HepG2 (cell line): ENCODE data around the gene MIPEP. TPM values are rescaled to one million over a fixed set of nuclear protein-coding genes. Genes with fewer than 3 reads are reported as not detected.

Source experiments
- BRCA1 ChIP-seq: sonication (generic); formaldehyde crosslinking; IDR thresholded peaks from 2 replicates; pipeline ENCODE4 v1.4.0; 2020; ENCODE audit warnings: missing genetic modification reagents
- DMAP1 ChIP-seq: IDR thresholded peaks from 2 replicates; pipeline ENCODE4 v1.6.1; 2016
- DMTF1 ChIP-seq: sonication (generic); formaldehyde crosslinking; IDR thresholded peaks from 2 replicates; pipeline ENCODE4 v1.4.0; 2020; ENCODE audit warnings: mild to moderate bottlenecking, missing genetic modification reagents
- GLI4 ChIP-seq: sonication (generic); formaldehyde crosslinking; IDR thresholded peaks from 2 replicates; pipeline ENCODE4 v1.5.1; 2020; ENCODE audit warnings: missing genetic modification reagents, mild to moderate bottlenecking, moderate library complexity, borderline replicate concordance
- HOXA3 ChIP-seq: sonication (generic); formaldehyde crosslinking; IDR thresholded peaks from 2 replicates; pipeline ENCODE4 v1.5.0; 2020; ENCODE audit warnings: missing genetic modification reagents
- KAT2B ChIP-seq: fragments of 150-350 bp; IDR thresholded peaks from 2 replicates; pipeline ENCODE4 v1.6.1; 2014; ENCODE audit warnings: low read depth, low read length, borderline replicate concordance
- MED1 ChIP-seq: sonication (generic); formaldehyde crosslinking; IDR thresholded peaks from 2 replicates; pipeline ENCODE4 v1.4.0; 2020; ENCODE audit warnings: missing genetic modification reagents
- MEIS2 ChIP-seq: sonication (generic); formaldehyde crosslinking; IDR thresholded peaks from 2 replicates; pipeline ENCODE4 v1.9.0; 2021; ENCODE audit warnings: mild to moderate bottlenecking, missing genetic modification reagents
- MLLT10 ChIP-seq: sonication (generic); formaldehyde crosslinking; IDR thresholded peaks from 2 replicates; pipeline ENCODE4 v1.4.0; 2020; ENCODE audit warnings: missing genetic modification reagents
- MYC ChIP-seq: sonication (generic); formaldehyde crosslinking; IDR thresholded peaks from 2 replicates; pipeline ENCODE4 v1.9.0; 2021; ENCODE audit warnings: missing genetic modification reagents, borderline replicate concordance
- POGZ ChIP-seq: sonication (generic); formaldehyde crosslinking; IDR thresholded peaks from 2 replicates; pipeline ENCODE4 v1.4.0; 2020; ENCODE audit warnings: mild to moderate bottlenecking, missing genetic modification reagents
- POLR2AphosphoS2 ChIP-seq: IDR thresholded peaks from 2 replicates; pipeline ENCODE4 v1.6.1; 2011; ENCODE audit warnings: low read depth, low read length, improper control_type of control experiment
- RXRA ChIP-seq: sonication (generic); formaldehyde crosslinking; IDR thresholded peaks from 2 replicates; pipeline ENCODE4 v1.5.1; 2020; ENCODE audit warnings: missing genetic modification reagents
- TFE3 ChIP-seq: IDR thresholded peaks from 2 replicates; pipeline ENCODE4 v1.6.1; 2016
- THAP7 ChIP-seq: sonication (generic); formaldehyde crosslinking; IDR thresholded peaks from 2 replicates; pipeline ENCODE4 v1.8.1; 2023; ENCODE audit warnings: mild to moderate bottlenecking, missing genetic modification reagents
- TMF1 ChIP-seq: sonication (generic); formaldehyde crosslinking; IDR thresholded peaks from 2 replicates; pipeline ENCODE4 v1.8.1; 2022; ENCODE audit warnings: low read depth, missing genetic modification reagents
- ZBTB42 ChIP-seq: sonication (generic); formaldehyde crosslinking; IDR thresholded peaks from 2 replicates; pipeline ENCODE4 v1.5.0; 2020; ENCODE audit warnings: mild to moderate bottlenecking, missing genetic modification reagents
- ZBTB7B ChIP-seq: sonication (generic); formaldehyde crosslinking; IDR thresholded peaks from 2 replicates; pipeline ENCODE4 v1.4.0; 2020; ENCODE audit warnings: missing genetic modification reagents
- ZEB1 ChIP-seq: IDR thresholded peaks from 2 replicates; pipeline ENCODE4 v1.6.1; 2012; ENCODE audit warnings: mild to moderate bottlenecking, low read depth, inconsistent platforms; ENCODE audit not compliant: insufficient replicate concordance
- ZNF276 ChIP-seq: sonication (generic); formaldehyde crosslinking; IDR thresholded peaks from 2 replicates; pipeline ENCODE4 v1.4.0; 2020; ENCODE audit warnings: mild to moderate bottlenecking, low read depth, missing genetic modification reagents
- ZNF552 ChIP-seq: sonication (generic); formaldehyde crosslinking; IDR thresholded peaks from 2 replicates; pipeline ENCODE4 v1.9.0; 2022; ENCODE audit warnings: missing genetic modification reagents, mild to moderate bottlenecking, borderline replicate concordance
- ZNF670 ChIP-seq: sonication (generic); formaldehyde crosslinking; IDR thresholded peaks from 2 replicates; pipeline ENCODE4 v1.8.0; 2022; ENCODE audit warnings: mild to moderate bottlenecking, missing genetic modification reagents, borderline replicate concordance
- ZSCAN9 ChIP-seq: IDR thresholded peaks from 2 replicates; pipeline ENCODE4 v1.6.1; 2016; ENCODE audit warnings: borderline replicate concordance
- ZZZ3 ChIP-seq: sonication (generic); formaldehyde crosslinking; IDR thresholded peaks from 2 replicates; pipeline ENCODE4 v1.4.0; 2020; ENCODE audit warnings: missing genetic modification reagents, mild to moderate bottlenecking, borderline replicate concordance
- polyA plus RNA-seq, 8 experiments: library from polyadenylated mRNA; depleted of rRNA in 3 of 8; stranded (reverse) in 7 of 8; unstranded in 1 of 8; fragments of >200 nt; fragmentation: Illumina TruSeq in 4 of 8; extraction: Trizol in 4 of 8; gene quantifications; 2 replicates each; pipeline versions ENCODE4 v1.2.1 to v1.2.3, GENCODE V29; 2011 to 2016; ENCODE audit warnings: low read depth in 4 of 8, missing spikeins in 1 of 8, mixed read lengths in 1 of 8; ENCODE audit not compliant: insufficient read depth in 1 of 8
- total RNA-seq, 5 experiments: library from RNA; depleted of rRNA; stranded (reverse); fragments of >200 nt; fragmentation: Illumina TruSeq; extraction: Trizol; gene quantifications; 2 replicates each; pipeline ENCODE4 v1.2.3, GENCODE V29; 2016; ENCODE audit warnings: low read depth in 1 of 5

The MIPEP gene
- total and polyA plus RNA-seq, 2 of the 13 experiments (the other 11 are each of a cell fraction or from before 2014, with no cell fraction given) = 9.3 to 24.1 TPM

GRCh38 chr13:23888658-23889614 lies at the start of gene MIPEP (continued):
- peak; percentile 89 for TF ChIP-seq HOXA3
- TF ChIP-seq KAT2B = no peak
- 0 out of 2 replicates have a peak, but pooled peaks have one; percentile 30 for TF ChIP-seq ZSCAN9 (CRISPR knock-in tag)
- 0 out of 2 replicates have a peak, but pooled peaks have one; percentile 79 for TF ChIP-seq ZNF552 (CRISPR knock-in tag)
- TF ChIP-seq MLLT10 = no peak
- TF ChIP-seq ZNF670 (CRISPR knock-in tag) = peak; percentile 73
- 0 out of 2 replicates have a peak, but pooled peaks have one; percentile 35 for TF ChIP-seq MEIS2 (CRISPR knock-in tag)
- TF ChIP-seq RXRA (CRISPR knock-in tag) = peak; percentile 50
- TF ChIP-seq POGZ (CRISPR knock-in tag) = peak; percentile 98
- TF ChIP-seq BRCA1 (CRISPR knock-in tag) = no peak
- TF ChIP-seq TMF1 (CRISPR knock-in tag) = 0 out of 2 replicates have a peak, but pooled peaks have one; percentile 10
- TF ChIP-seq POLR2AphosphoS2 = no peak
- peak; percentile 95 for TF ChIP-seq MYC (CRISPR knock-in tag)
- TF ChIP-seq DMTF1 (CRISPR knock-in tag) = no peak
- peak; percentile 72; the same call in 1 of the 2 replicates for TF ChIP-seq ZBTB7B (CRISPR knock-in tag)
- peak; percentile 95; the same call in 1 of the 2 replicates for TF ChIP-seq ZZZ3 (CRISPR knock-in tag)
- TF ChIP-seq ZEB1 = no peak
- no peak for TF ChIP-seq THAP7
- TF ChIP-seq MED1 (CRISPR knock-in tag) = peak; percentile 63; the same call in 1 of the 2 replicates
- TF ChIP-seq ZNF276 (CRISPR knock-in tag) = 0 out of 2 replicates have a peak, but pooled peaks have one; percentile 46
- peak; percentile 96 for TF ChIP-seq TFE3
- peak; percentile 53; the same call in 1 of the 2 replicates for TF ChIP-seq GLI4 (CRISPR knock-in tag)
- TF ChIP-seq DMAP1 = peak; percentile 66
- 0 out of 2 replicates have a peak, but pooled peaks have one; percentile 35 for TF ChIP-seq ZBTB42 (CRISPR knock-in tag)
